ENCODE data around the gene OPA1.
A peak's percentile ranks its signal among the peaks of the same experiment; 100 is the strongest.

The OPA1 gene

GRCh38 chr3:193592841-193593667, at the start of gene OPA1:
Gene OPA1 (plus strand): TSS chr3:193593208. CDS start chr3:193593378, 170 bp downstream.
- Histone ChIP-seq H3K36me3 (replicated peaks; ENCODE audit: low read depth, low read length) (peaks cover 2% of the 10 kb centered on the region), H3K4me2 (ENCODE audit: low read length) (peak within 1 kb of the TSS; percentile 96), H3K4me3 (ENCODE audit: low read length) (peak within 1 kb of the TSS; percentile 94), H3K9me3 (ENCODE audit: insufficient read depth, low read length) (no peaks in the 10 kb centered on the region), H2AFZ (ENCODE audit: low read depth, low read length) (peak within 1 kb of the TSS; percentile 100), H3K79me2 (ENCODE audit: low read length) (peaks cover 56% of the 10 kb centered on the region), H4K20me1 (ENCODE audit: insufficient read depth, low read length) (0 out of 2 replicates have a peak, but pooled peaks cover 5% of the 10 kb centered on the region), H3K27ac (ENCODE audit: low read length) (peak within 1 kb of the TSS; percentile 39), H3K9ac (ENCODE audit: low read length) (peak within 1 kb of the TSS; percentile 88), H3K27me3 (ENCODE audit: low read depth, low read length) (no peaks in the 10 kb centered on the region), H3K4me1 (ENCODE audit: low read length) (peaks cover 20% of the 10 kb centered on the region)
- TF ChIP-seq EZH2phosphoT487 (IDR thresholded peaks at IDR 0.05; ENCODE audit: low read depth) (no peak), CTCF (IDR thresholded peaks at IDR 0.05; ENCODE audit: low read depth, low read length) (no peak)

GRCh38 chr3:193544289-193544688, 48.7 kb upstream of the OPA1 start:
- no peaks in the 10 kb centered on the region for H3K36me3 ChIP-seq (replicated peaks; ENCODE audit: low read depth, low read length)
- TF ChIP-seq EZH2phosphoT487 (IDR thresholded peaks at IDR 0.05; ENCODE audit: low read depth) (no peak), CTCF (IDR thresholded peaks at IDR 0.05; ENCODE audit: low read depth, low read length) (no peak)

GRCh38 chr3:193545304-193545703, 47.7 kb upstream of the OPA1 start:
- Histone ChIP-seq H4K20me1 (ENCODE audit: insufficient read depth, low read length) (no peaks in the 10 kb centered on the region), H3K4me3 (ENCODE audit: low read length) (no peak overlapping the region), H3K9ac (ENCODE audit: low read length) (no peak overlapping the region), H3K4me2 (ENCODE audit: low read length) (no peak overlapping the region), H3K79me2 (ENCODE audit: low read length) (no peaks in the 10 kb centered on the region), H3K4me1 (ENCODE audit: low read length) (no peaks in the 10 kb centered on the region), H3K36me3 (replicated peaks; ENCODE audit: low read depth, low read length) (no peaks in the 10 kb centered on the region), H3K27me3 (ENCODE audit: low read depth, low read length) (no peaks in the 10 kb centered on the region), H3K9me3 (ENCODE audit: insufficient read depth, low read length) (no peaks in the 10 kb centered on the region), H2AFZ (ENCODE audit: low read depth, low read length) (no peak overlapping the region), H3K27ac (ENCODE audit: low read length) (no peak overlapping the region)
- TF ChIP-seq EZH2phosphoT487 (IDR thresholded peaks at IDR 0.05; ENCODE audit: low read depth) (no peak), CTCF (IDR thresholded peaks at IDR 0.05; ENCODE audit: low read depth, low read length) (no peak)

More at GRCh38 chr3:193544289-193544688, 48.7 kb upstream of the OPA1 start:
- Histone ChIP-seq H3K27ac (ENCODE audit: low read length) (no peak overlapping the region), H3K4me1 (ENCODE audit: low read length) (no peaks in the 10 kb centered on the region), H3K27me3 (ENCODE audit: low read depth, low read length) (no peaks in the 10 kb centered on the region), H3K4me3 (ENCODE audit: low read length) (no peak overlapping the region), H4K20me1 (ENCODE audit: insufficient read depth, low read length) (no peaks in the 10 kb centered on the region), H3K9me3 (ENCODE audit: insufficient read depth, low read length) (no peaks in the 10 kb centered on the region), H3K9ac (ENCODE audit: low read length) (no peak overlapping the region), H3K79me2 (ENCODE audit: low read length) (no peaks in the 10 kb centered on the region), H2AFZ (ENCODE audit: low read depth, low read length) (no peak overlapping the region), H3K4me2 (ENCODE audit: low read length) (no peak overlapping the region)

GRCh38 chr3:193546129-193546528, 46.9 kb upstream of the OPA1 start:
- Histone ChIP-seq H3K36me3 (replicated peaks; ENCODE audit: low read depth, low read length) (no peaks in the 10 kb centered on the region), H3K79me2 (ENCODE audit: low read length) (no peaks in the 10 kb centered on the region), H3K4me2 (ENCODE audit: low read length) (no peak overlapping the region), H3K9ac (ENCODE audit: low read length) (no peak overlapping the region), H3K27me3 (ENCODE audit: low read depth, low read length) (no peaks in the 10 kb centered on the region), H3K4me1 (ENCODE audit: low read length) (no peaks in the 10 kb centered on the region), H3K9me3 (ENCODE audit: insufficient read depth, low read length) (no peaks in the 10 kb centered on the region), H2AFZ (ENCODE audit: low read depth, low read length) (no peak overlapping the region), H3K4me3 (ENCODE audit: low read length) (no peak overlapping the region), H3K27ac (ENCODE audit: low read length) (no peak overlapping the region), H4K20me1 (ENCODE audit: insufficient read depth, low read length) (no peaks in the 10 kb centered on the region)
- TF ChIP-seq CTCF (IDR thresholded peaks at IDR 0.05; ENCODE audit: low read depth, low read length), result no peak
- no peak for TF ChIP-seq EZH2phosphoT487 (IDR thresholded peaks at IDR 0.05; ENCODE audit: low read depth)
